Measurements from ENCODE around the gene DLG4.

The DLG4 gene

GRCh38 chr17:7219229-7219811, 316 bp downstream of the DLG4 start:
- peak overlapping the region; percentile 87 for H3K9ac ChIP-seq (ENCODE audit: low read length)
- no peaks in the 10 kb centered on the region for H3K9me2 ChIP-seq (ENCODE audit: low read depth, low read length)
- H3F3A ChIP-seq (ENCODE audit: insufficient read depth, low read length) = no peaks in the 10 kb centered on the region
- no peaks in the 10 kb centered on the region for H3K9me3 ChIP-seq (ENCODE audit: low read length)
- H4K20me1 ChIP-seq (ENCODE audit: insufficient read depth, low read length) = no peaks in the 10 kb centered on the region
- TF ChIP-seq EZH2 (IDR thresholded peaks at IDR 0.05; ENCODE audit: borderline replicate concordance, low read length) (no peak), CTCF (IDR thresholded peaks at IDR 0.05; ENCODE audit: low read length) (no peak)
- peaks cover 32% of the 10 kb centered on the region for H3K4me1 ChIP-seq (ENCODE audit: insufficient read depth, low read length, severe bottlenecking)
- peaks cover 29% of the 10 kb centered on the region for H3K36me3 ChIP-seq (ENCODE audit: insufficient read depth, low read length)
- no peak overlapping the region for H2AFZ ChIP-seq (ENCODE audit: low read length)
- H3K4me3 ChIP-seq (ENCODE audit: low read depth, low read length, poor library complexity, severe bottlenecking) = peak overlapping the region; percentile 83
- H3K27me3 ChIP-seq (ENCODE audit: insufficient read depth, low read length) = no peaks in the 10 kb centered on the region
- H3K79me2 ChIP-seq (ENCODE audit: insufficient read depth, low read length) = no peaks in the 10 kb centered on the region
- no peak overlapping the region for H3K27ac ChIP-seq (ENCODE audit: low read depth, low read length, poor library complexity, severe bottlenecking)
- peak overlapping the region; percentile 97 for H3K4me2 ChIP-seq (ENCODE audit: low read length)

DNA sequence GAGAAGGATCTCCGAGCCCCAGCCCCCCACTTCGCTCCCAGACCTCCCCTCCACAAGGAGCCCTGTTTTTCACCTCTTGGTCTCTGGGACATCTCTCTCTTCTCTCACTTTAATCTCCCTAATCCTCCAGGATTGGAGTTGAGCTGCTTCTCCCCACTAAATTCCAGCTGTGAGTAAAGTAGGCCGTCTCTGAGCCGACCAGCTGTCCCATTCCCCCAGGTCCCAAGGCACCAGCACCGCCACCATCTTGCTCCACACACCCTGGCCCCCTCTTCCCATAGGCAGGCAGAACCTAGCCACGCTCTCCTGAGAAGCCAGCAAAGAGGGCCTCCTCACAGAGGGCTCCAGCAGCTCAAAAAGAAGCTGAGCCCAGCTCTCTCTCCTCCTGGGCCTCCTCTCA, 878 bp downstream of the DLG4 start:
- Histone ChIP-seq H3F3A (ENCODE audit: insufficient read depth, low read length) (no peaks in the 10 kb centered on the region), H3K79me2 (ENCODE audit: insufficient read depth, low read length) (no peaks in the 10 kb centered on the region), H3K27me3 (ENCODE audit: insufficient read depth, low read length) (no peaks in the 10 kb centered on the region), H3K9me3 (ENCODE audit: low read length) (no peaks in the 10 kb centered on the region), H4K20me1 (ENCODE audit: insufficient read depth, low read length) (no peaks in the 10 kb centered on the region), H3K9ac (ENCODE audit: low read length) (no peak overlapping the region; the same call in 1 of the 2 replicates), H3K9me2 (ENCODE audit: low read depth, low read length) (no peaks in the 10 kb centered on the region), H3K27ac (ENCODE audit: low read depth, low read length, poor library complexity, severe bottlenecking) (no peak overlapping the region), H3K4me1 (ENCODE audit: insufficient read depth, low read length, severe bottlenecking) (peaks cover 35% of the 10 kb centered on the region), H3K4me3 (ENCODE audit: low read depth, low read length, poor library complexity, severe bottlenecking) (no peak overlapping the region), H3K4me2 (ENCODE audit: low read length) (no peak overlapping the region), H2AFZ (ENCODE audit: low read length) (no peak overlapping the region), H3K36me3 (ENCODE audit: insufficient read depth, low read length) (peaks cover 24% of the 10 kb centered on the region)
- TF ChIP-seq CTCF (IDR thresholded peaks at IDR 0.05; ENCODE audit: low read length) (no peak), EZH2 (IDR thresholded peaks at IDR 0.05; ENCODE audit: borderline replicate concordance, low read length) (no peak)

- no peaks in the 10 kb centered on the region for H3K9me3 ChIP-seq (ENCODE audit: low read length)
- H3K4me2 ChIP-seq (ENCODE audit: low read length) = no peak overlapping the region
- H3K27ac ChIP-seq (ENCODE audit: low read depth, low read length, poor library complexity, severe bottlenecking) = no peak overlapping the region
- H3K9me2 ChIP-seq (ENCODE audit: low read depth, low read length) = no peaks in the 10 kb centered on the region
- no peaks in the 10 kb centered on the region for H3F3A ChIP-seq (ENCODE audit: insufficient read depth, low read length)
- peaks cover 38% of the 10 kb centered on the region for H3K4me1 ChIP-seq (ENCODE audit: insufficient read depth, low read length, severe bottlenecking)
- H3K9ac ChIP-seq (ENCODE audit: low read length) = no peak overlapping the region
- H3K36me3 ChIP-seq (ENCODE audit: insufficient read depth, low read length) = peaks cover 18% of the 10 kb centered on the region
- no peaks in the 10 kb centered on the region for H4K20me1 ChIP-seq (ENCODE audit: insufficient read depth, low read length)
- TF ChIP-seq CTCF (IDR thresholded peaks at IDR 0.05; ENCODE audit: low read length) (no peak), EZH2 (IDR thresholded peaks at IDR 0.05; ENCODE audit: borderline replicate concordance, low read length) (no peak)
- H3K4me3 ChIP-seq (ENCODE audit: low read depth, low read length, poor library complexity, severe bottlenecking) = no peak overlapping the region
- no peak overlapping the region for H2AFZ ChIP-seq (ENCODE audit: low read length)
- no peaks in the 10 kb centered on the region for H3K79me2 ChIP-seq (ENCODE audit: insufficient read depth, low read length)
- H3K27me3 ChIP-seq (ENCODE audit: insufficient read depth, low read length) = no peaks in the 10 kb centered on the region
These were observed 1.5 kb downstream of the DLG4 start for GRCh38 chr17:7218166-7218565.

All from OCI-LY1 (cell line).